ENCODE results near the gene MCRIP2.
A peak's percentile ranks its signal among the peaks of the same experiment; 100 is the strongest.

The MCRIP2 gene

GRCh38 chr16:634996-635395 lies 6.6 kb upstream of the MCRIP2 start:
- DNase-seq (ENCODE audit: low spot score in 2 of 2) (no peak), ATAC-seq (no peak)
- Mint-ChIP-seq H3K36me3 (peaks cover 36% of the 10 kb centered on the region), H3K4me1 (peaks cover 19% of the 10 kb centered on the region), H3K4me3 (peak overlapping the region; percentile 92), H3K27ac (peak overlapping the region; percentile 72), H3K9me3 (no peaks in the 10 kb centered on the region)

GRCh38 chr16:635573-636205 lies 5.9 kb upstream of the MCRIP2 start:
- H3K4me1 Mint-ChIP-seq, result peaks cover 19% of the 10 kb centered on the region
- peak; percentile 0 for ATAC-seq
- no peaks in the 10 kb centered on the region for H3K9me3 Mint-ChIP-seq
- H3K4me3 Mint-ChIP-seq, result peak overlapping the region; percentile 92
- peak in 1 of 2 donors; percentile 69 for DNase-seq (ENCODE audit: low spot score in 2 of 2)
- H3K27ac Mint-ChIP-seq, result peak overlapping the region; percentile 100
- H3K36me3 Mint-ChIP-seq, result peaks cover 36% of the 10 kb centered on the region

DNA sequence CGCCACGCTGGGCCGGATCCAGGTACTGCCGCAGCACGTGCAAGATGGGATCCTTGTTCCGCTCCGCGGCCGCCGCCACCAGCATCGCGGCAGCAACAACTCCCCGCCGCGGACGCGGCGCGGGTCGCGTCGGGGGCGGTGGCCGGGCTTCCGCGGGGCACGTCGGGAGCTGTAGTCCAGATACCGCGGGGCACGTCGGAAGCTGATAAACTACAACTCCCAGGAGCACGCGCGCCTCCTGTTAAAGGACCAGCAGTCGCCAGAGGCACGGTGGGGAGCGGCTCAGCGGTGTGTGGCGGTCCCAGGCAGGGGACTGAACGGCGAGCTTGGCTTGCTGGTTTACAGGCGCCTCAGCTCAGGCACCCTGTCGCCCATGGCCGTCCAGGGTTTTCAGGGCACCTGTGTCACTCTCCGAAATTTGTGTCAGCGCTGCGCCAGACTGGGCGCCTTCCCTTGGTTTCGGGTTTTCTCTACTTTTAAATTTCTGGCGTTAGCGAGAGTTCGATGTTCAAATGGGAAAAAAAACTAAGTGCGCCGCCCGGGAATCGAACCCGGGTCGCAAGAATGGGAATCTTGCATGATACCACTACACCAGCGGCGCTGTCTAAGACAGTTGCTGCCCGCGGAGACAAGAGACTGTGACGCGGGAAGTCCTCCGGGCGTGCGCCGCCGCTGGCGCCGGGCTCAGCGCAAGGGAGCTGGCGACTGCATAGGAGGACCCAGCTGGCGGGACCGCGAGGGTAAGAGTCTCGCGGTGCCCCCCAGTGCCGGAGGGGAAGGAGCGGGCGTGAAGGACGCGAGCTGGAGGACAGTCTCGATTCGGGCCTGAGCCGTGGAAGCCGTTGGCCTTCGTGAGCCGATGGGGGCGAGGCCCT lies 5.2 kb upstream of the MCRIP2 start, which contains the start of gene METTL26:
Gene METTL26, minus strand, starts transcription at position 100 of the 875 bp plus-strand sequence. Its CDS starts 15 bp downstream, at position 85.
- peak within 1 kb of the TSS; percentile 92 for H3K4me3 Mint-ChIP-seq
- peak; percentile 93 to 99 for DNase-seq (ENCODE audit: low spot score in 2 of 2)
- peak within 1 kb of the TSS; percentile 100 for H3K27ac Mint-ChIP-seq
- H3K9me3 Mint-ChIP-seq, result no peaks in the 10 kb centered on the region
- peak; percentile 92 for ATAC-seq
- H3K4me1 Mint-ChIP-seq, result peaks cover 19% of the 10 kb centered on the region
- H3K36me3 Mint-ChIP-seq, result peaks cover 33% of the 10 kb centered on the region

DNA sequence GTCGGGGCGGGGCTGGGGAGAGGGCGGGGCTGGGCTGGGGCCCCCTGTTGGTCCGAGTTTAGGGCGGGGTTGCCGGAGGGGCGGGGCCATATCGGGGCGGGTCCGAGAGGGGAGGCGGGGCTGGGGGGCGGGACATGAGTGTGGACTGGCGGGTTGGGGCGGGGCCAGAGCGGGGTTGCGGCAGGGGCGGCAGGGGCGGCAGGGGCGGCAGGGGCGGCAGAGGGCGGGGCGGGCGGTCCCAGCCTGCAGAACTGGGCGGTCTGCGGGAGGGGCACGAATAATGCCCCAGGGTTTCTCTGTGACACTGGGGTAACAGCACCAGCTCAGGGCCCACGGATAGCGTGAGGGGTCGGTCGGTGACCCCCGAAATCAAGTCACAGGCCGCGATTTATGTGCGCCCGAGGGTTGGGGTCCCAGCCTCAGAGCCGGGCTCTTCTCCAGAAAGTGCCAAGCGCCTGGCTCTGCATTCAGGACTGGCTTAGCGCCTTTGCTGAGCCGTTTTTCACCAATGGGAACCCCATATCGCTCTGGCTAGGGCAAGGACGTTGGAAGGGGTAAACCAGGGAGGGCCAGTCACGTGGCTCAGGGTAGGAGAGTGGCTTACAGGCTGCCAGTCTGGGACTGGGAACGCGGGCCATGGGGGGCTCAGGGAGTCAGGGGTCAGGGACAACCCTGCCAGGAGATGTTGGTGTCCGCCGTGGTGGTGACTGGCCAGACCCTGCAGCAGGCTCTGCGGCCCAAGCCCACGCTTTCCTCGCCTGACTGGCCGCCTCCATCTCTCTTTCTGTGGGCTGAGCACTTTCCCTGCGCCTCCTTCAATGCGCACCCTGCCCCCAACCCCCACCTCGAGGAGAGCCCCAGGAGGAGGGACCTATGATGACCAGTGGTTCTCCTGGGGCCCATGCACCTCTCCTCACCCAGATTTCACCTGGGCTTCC lies 4.3 kb upstream of the MCRIP2 start:
- H3K27ac Mint-ChIP-seq, result peak overlapping the region; percentile 100
- peak; percentile 0 for ATAC-seq
- H3K9me3 Mint-ChIP-seq, result no peaks in the 10 kb centered on the region

GRCh38 chr16:638034-638543 lies 3.5 kb upstream of the MCRIP2 start:
- Mint-ChIP-seq H3K4me3 (no peak overlapping the region), H3K27ac (peak overlapping the region; percentile 26), H3K9me3 (no peaks in the 10 kb centered on the region), H3K4me1 (peaks cover 19% of the 10 kb centered on the region), H3K36me3 (peaks cover 22% of the 10 kb centered on the region)
- ATAC-seq (no peak), DNase-seq (ENCODE audit: low spot score in 2 of 2) (no peak)

More for the DNA sequence above, 4.3 kb upstream of the MCRIP2 start:
- no peak for DNase-seq (ENCODE audit: low spot score in 2 of 2)
- H3K36me3 Mint-ChIP-seq, result peaks cover 24% of the 10 kb centered on the region
- peak overlapping the region; percentile 92 for H3K4me3 Mint-ChIP-seq
- peaks cover 19% of the 10 kb centered on the region for H3K4me1 Mint-ChIP-seq

DNA sequence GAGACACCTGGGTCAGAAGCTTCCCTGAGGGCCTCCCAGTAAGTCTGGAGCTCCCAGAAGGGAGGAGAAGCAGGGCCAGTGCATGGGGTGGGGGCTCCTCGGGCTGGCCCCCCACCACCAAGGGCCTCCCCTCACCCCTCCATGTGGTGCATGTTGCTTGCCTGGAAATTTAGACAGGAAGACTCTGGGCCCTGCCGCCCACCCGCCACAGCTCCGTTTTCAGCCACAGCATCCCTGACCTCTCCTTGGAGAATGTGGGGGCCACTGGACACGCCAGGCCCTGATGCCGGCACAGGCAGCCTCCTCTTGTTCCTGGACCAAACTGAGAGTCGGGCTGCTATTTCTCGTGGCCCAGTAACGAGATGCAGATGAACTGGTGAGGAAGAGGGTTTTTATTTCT lies 2.8 kb upstream of the MCRIP2 start:
- DNase-seq (ENCODE audit: low spot score in 2 of 2) (no peak), ATAC-seq (no peak)
- Mint-ChIP-seq H3K4me3 (no peak overlapping the region), H3K4me1 (peaks cover 24% of the 10 kb centered on the region), H3K27ac (no peak overlapping the region), H3K36me3 (peaks cover 25% of the 10 kb centered on the region), H3K9me3 (no peaks in the 10 kb centered on the region)

DNA sequence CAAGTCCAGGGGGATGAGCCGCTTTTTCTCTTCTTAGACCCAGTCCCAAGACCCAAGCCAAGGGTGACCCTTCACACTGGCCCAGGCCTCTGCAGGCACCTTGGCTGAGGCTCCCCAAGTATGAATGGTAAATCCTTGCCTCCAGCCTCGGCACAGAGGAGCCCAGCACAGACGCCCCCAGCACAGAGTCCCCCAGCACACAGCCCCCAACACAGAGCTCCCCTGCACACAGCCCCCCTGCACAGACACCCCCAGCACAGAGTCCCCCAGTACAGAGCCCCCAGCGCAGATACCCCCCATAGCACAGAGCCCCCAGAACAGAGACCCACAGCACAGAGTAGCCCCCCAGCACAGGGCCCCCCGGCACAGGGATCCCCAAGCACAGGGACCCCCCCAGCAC lies 1.0 kb upstream of the MCRIP2 start:
- Mint-ChIP-seq H3K4me3 (peak overlapping the region; percentile 49), H3K36me3 (peaks cover 30% of the 10 kb centered on the region), H3K9me3 (no peaks in the 10 kb centered on the region), H3K4me1 (peaks cover 28% of the 10 kb centered on the region), H3K27ac (no peak overlapping the region)
- ATAC-seq (no peak), DNase-seq (ENCODE audit: low spot score in 2 of 2) (no peak)

DNA sequence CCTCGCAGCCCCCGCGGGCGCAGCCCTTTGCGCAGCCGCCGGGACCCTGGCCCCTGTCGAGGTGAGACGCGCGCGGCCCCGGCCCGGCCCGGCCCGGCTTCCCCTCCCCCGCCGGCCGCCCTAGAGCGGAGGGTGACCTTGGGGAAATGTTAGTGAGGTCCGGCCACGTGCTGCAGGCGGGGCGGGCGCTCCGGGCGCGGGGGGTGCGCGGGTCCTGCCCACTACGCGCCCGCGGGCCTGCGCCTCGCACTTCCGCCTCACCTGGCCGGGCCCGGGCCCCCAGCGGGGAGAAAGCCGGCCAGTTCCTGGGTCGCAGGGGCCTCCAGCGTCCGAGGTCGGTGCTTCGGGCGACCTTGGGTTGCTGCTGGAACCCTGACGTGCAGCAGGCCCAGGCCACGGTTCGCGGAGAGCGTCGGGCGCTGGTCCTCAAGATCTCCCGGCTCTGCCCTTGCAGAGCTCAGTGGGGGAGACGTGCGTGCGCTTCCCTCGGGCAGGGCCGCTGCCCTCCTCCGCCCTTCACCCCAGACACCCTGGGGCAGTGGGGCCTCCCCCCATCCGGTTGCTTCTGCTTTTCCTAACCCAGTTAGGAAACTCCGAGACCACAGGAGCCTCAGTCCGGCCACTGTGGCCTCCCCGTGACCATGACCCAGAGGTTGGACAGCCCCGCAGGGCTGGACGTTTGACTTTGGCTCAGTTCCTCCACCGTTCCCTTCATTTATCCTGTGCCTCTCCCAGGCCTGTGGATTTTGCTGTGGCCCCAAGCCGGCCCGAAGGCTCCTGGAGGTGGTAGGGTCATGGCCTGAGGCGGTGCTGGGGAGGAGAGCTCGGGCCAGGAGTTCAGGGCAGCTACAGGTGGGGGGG lies 791 bp downstream of the MCRIP2 start:
- ATAC-seq (peak; percentile 52), DNase-seq (ENCODE audit: low spot score in 2 of 2) (peak in 1 of 2 donors; percentile 71)
- H3K27ac Mint-ChIP-seq, result peak overlapping the region; percentile 86
- H3K4me3 Mint-ChIP-seq, result peak overlapping the region; percentile 74
- peaks cover 22% of the 10 kb centered on the region for H3K4me1 Mint-ChIP-seq
- no peaks in the 10 kb centered on the region for H3K9me3 Mint-ChIP-seq
- H3K36me3 Mint-ChIP-seq, result peaks cover 17% of the 10 kb centered on the region

DNA sequence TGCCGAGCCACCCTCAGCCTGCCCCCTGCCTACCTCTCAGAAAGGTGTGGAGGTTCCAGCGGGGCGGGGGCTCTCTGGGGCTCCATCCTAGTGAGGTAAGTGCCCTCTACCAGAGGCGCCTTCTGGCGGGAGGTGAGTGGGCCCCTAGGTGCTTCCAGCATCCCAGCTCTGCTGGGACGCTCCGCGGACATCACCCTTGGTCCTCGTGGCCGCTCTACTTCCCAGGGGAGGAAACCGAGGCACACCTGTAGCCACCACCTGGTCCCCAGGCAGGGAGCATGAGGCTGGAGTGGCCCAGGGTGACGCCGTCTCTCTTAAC lies 1.4 kb downstream of the MCRIP2 start:
- Mint-ChIP-seq H3K4me1 (peaks cover 24% of the 10 kb centered on the region), H3K36me3 (peaks cover 17% of the 10 kb centered on the region), H3K4me3 (peak overlapping the region; percentile 74), H3K27ac (peak overlapping the region; percentile 86), H3K9me3 (no peaks in the 10 kb centered on the region)
- no peak for ATAC-seq
- DNase-seq (ENCODE audit: low spot score in 2 of 2), result no peak

DNA sequence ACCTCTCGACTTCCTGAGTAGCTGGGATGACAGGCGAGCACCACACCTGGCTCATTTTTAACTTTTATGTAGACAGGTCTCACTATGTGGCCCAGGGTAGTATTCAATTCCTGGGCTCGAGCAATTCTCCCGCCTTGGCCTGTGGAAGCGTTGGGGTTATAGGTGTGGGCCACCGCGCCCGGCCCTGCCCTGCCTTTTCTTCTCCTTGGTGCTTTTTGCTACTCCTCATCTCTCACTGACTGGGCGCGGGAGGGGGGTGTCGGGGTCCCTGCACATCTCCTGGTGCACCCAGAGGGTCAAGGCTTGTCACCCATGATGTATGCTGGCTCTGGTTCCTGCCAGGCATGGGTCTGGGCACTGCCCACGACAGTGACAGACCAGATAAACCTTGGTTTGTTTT lies 2.9 kb downstream of the MCRIP2 start:
- H3K4me1 Mint-ChIP-seq, result peaks cover 31% of the 10 kb centered on the region
- no peak for ATAC-seq
- H3K4me3 Mint-ChIP-seq, result peak overlapping the region; percentile 74
- H3K9me3 Mint-ChIP-seq, result no peaks in the 10 kb centered on the region
- DNase-seq (ENCODE audit: low spot score in 2 of 2), result no peak
- peaks cover 17% of the 10 kb centered on the region for H3K36me3 Mint-ChIP-seq
- H3K27ac Mint-ChIP-seq, result peak overlapping the region; percentile 86

GRCh38 chr16:645852-646678 lies 4.4 kb downstream of the MCRIP2 start:
- DNase-seq (ENCODE audit: low spot score in 2 of 2), result no peak
- Mint-ChIP-seq H3K4me1 (peaks cover 37% of the 10 kb centered on the region), H3K36me3 (peaks cover 23% of the 10 kb centered on the region), H3K27ac (no peak overlapping the region), H3K4me3 (no peak overlapping the region), H3K9me3 (no peaks in the 10 kb centered on the region)
- ATAC-seq, result no peak

GRCh38 chr16:646679-647172 lies 5.1 kb downstream of the MCRIP2 start:
- no peaks in the 10 kb centered on the region for H3K9me3 Mint-ChIP-seq
- DNase-seq (ENCODE audit: low spot score in 2 of 2) (no peak), ATAC-seq (no peak)
- H3K27ac Mint-ChIP-seq, result no peak overlapping the region
- H3K4me1 Mint-ChIP-seq, result peaks cover 37% of the 10 kb centered on the region
- H3K4me3 Mint-ChIP-seq, result peak overlapping the region; percentile 29
- peaks cover 26% of the 10 kb centered on the region for H3K36me3 Mint-ChIP-seq

DNA sequence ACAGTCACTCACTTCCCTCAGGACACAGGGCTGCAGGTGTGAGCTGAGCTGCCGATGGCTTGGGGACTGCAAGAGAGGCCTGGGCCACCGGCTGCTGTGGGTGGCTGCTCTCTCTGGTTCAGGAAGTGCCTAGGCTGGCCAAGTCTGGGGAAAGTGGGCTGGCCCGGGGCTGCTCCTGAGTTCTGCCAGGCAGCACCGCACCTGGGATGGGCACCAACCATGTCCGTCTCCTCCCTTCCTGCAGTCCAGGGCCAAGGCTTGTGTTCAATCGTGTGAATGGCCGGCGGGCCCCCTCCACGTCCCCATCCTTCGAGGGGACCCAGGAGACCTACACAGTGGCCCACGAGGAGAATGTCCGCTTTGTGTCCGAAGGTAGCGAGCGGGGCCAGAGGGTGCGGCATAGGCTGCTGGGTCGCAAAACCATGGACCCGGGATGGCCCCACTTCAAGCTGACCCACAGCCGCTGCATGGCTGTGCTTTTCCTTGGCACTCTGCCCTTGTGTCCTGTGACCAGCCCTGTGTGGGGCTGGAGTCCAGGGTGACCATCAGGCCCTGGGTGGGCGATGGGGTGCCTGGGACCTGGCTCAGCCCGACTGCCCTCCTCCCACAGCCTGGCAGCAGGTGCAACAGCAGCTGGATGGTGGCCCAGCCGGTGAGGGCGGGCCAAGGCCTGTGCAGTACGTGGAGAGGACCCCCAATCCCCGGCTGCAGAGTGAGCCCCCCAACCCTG lies 5.7 kb downstream of the MCRIP2 start:
- H3K4me1 Mint-ChIP-seq, result peaks cover 37% of the 10 kb centered on the region
- peak overlapping the region; percentile 74 for H3K27ac Mint-ChIP-seq
- H3K9me3 Mint-ChIP-seq, result no peaks in the 10 kb centered on the region
- DNase-seq (ENCODE audit: low spot score in 2 of 2) (no peak), ATAC-seq (no peak)
- peaks cover 26% of the 10 kb centered on the region for H3K36me3 Mint-ChIP-seq
- H3K4me3 Mint-ChIP-seq, result peak overlapping the region; percentile 75

All from stimulated activated effector memory CD8-positive, alpha-beta T cell treated with anti-CD3 and anti-CD28 coated beads, Interleukin-12 subunit alpha, Interleukin-12 subunit beta, amount 100 ng/mL, for 72 hours (primary cell).